Mucosa of descending colon (tissue), 3 donors: ENCODE results near the gene ID2. TPM values are rescaled to one million over a fixed set of nuclear protein-coding genes. Genes with fewer than 3 reads are reported as not detected.

Experiments used
- ATAC-seq: fragments of 200-7000 bp; cut with Tn5 transposase; one replicate; pipeline ENCODE4 v1.9.1; 2020; ENCODE audit warnings: mild to moderate bottlenecking, moderate library complexity
- DNase-seq, 3 donors: peaks; one replicate each; pipeline ENCODE4 v3.0.0-alpha.2; 2020
- H3K36me3 ChIP-seq: fragments of 200-600 bp; one replicate; pipeline ENCODE4 v1.8.0; 2021; ENCODE audit warnings: low read depth, mild to moderate bottlenecking
- H3K4me1 ChIP-seq: fragments of 200-600 bp; one replicate; pipeline ENCODE4 v1.8.0; 2021; ENCODE audit warnings: low read depth, mild to moderate bottlenecking
- H3K4me3 ChIP-seq: fragments of 200-600 bp; one replicate; pipeline ENCODE4 v1.8.0; 2021; ENCODE audit warnings: mild to moderate bottlenecking
- H3K9me3 ChIP-seq: fragments of 200-600 bp; one replicate; pipeline ENCODE4 v1.8.0; 2021; ENCODE audit warnings: mild to moderate bottlenecking
- intact Hi-C, 2 donors: fragments of 100-400 bp; cut with DNase I in 1 of 2; cut with micrococcal nuclease in 1 of 2; formaldehyde crosslinking; loops; one replicate each; pipeline versions ENCODE4 v1.11.0 to v1.11.1; 2022; cut with DNase I, micrococcal nuclease
- total RNA-seq, 3 donors: library from RNA; stranded (reverse); fragmentation: NEBNext Ultra II Directional in 2 of 3; extraction: Animal tissue kit (Norgen Biotek cat#: 25700) in 2 of 3; gene quantifications; one replicate each; pipeline versions ENCODE4 v1.2.1 to v1.2.4, GENCODE V29; 2021 to 2023
- TF ChIP-seq, protein P1 (sequence below): fragments of 200-600 bp; IDR thresholded peaks from one replicate; pipeline ENCODE4 v1.8.0; 2022; ENCODE audit warnings: antibody characterized with exemption, mild to moderate bottlenecking
- donor health status: DM: no; HTN: no; CAD: no; lungs with moderate emphysema.
- donor health status: DM: no; HTN: no; CAD: no.
- donor health status: DM: no; HTN: yes; CAD: no.

ID2 gene
- total RNA-seq, 3 donors from 2014 or later, result 97.4 to 190 (median 170) TPM

DNA sequence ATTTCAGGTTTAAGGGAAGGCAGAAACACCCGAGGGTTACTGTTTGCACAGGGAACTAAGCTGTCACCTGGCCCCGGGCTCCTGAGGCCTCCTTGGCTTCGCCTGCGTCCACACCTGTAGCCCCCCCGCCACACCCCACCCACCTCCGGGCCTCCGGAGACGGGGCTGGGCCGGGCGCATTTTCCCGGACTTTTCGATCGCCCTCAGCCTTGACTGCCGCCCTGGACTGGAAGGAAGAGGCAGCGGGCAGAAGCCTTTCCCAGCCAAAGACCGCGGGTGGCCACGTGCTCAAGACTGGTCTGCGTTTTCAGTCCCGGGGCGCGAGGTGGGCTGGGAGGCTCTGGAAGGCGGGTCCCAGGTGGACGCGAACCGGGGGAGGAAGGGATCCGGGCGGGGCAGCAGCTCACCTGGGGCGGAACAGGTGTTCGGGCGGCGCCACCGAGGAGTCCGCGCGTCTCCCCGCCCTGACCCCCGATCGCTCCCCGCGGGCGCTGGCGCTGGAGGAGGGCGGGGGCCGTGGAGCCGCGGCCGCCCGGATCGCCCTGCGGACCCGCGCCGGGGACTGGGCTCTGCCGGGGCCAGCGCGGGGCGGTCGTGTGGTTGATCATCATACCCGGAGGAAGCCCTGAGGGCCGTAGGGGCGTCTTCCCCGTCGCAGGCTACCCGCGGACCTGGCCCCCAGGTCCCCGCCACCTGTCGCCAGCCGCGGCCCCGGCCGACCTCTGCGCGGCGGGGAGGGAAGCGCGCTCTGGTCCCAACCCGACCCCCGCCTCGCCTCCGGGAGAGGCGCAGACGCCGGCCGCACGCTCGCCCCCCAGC is 3.2 kb downstream of the ID2 start:
- DNase-seq, result peak; percentile 85 to 91 (median 90)
- Histone ChIP-seq H3K4me1 (peaks cover 6% of the 10 kb centered on the region), H3K36me3 (no peaks in the 10 kb centered on the region), H3K9me3 (no peaks in the 10 kb centered on the region), H3K4me3 (peak overlapping the region; percentile 59)
- TF ChIP-seq, protein P1, sequence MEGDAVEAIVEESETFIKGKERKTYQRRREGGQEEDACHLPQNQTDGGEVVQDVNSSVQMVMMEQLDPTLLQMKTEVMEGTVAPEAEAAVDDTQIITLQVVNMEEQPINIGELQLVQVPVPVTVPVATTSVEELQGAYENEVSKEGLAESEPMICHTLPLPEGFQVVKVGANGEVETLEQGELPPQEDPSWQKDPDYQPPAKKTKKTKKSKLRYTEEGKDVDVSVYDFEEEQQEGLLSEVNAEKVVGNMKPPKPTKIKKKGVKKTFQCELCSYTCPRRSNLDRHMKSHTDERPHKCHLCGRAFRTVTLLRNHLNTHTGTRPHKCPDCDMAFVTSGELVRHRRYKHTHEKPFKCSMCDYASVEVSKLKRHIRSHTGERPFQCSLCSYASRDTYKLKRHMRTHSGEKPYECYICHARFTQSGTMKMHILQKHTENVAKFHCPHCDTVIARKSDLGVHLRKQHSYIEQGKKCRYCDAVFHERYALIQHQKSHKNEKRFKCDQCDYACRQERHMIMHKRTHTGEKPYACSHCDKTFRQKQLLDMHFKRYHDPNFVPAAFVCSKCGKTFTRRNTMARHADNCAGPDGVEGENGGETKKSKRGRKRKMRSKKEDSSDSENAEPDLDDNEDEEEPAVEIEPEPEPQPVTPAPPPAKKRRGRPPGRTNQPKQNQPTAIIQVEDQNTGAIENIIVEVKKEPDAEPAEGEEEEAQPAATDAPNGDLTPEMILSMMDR, result no peak
- intact Hi-C loops, result loop anchor here (2.0 to 10.0 kb wide), 4 partner anchors 58 to 1260 kb away; no protein-coding TSS in a partner anchor
- peak; percentile 59 for ATAC-seq

DNA sequence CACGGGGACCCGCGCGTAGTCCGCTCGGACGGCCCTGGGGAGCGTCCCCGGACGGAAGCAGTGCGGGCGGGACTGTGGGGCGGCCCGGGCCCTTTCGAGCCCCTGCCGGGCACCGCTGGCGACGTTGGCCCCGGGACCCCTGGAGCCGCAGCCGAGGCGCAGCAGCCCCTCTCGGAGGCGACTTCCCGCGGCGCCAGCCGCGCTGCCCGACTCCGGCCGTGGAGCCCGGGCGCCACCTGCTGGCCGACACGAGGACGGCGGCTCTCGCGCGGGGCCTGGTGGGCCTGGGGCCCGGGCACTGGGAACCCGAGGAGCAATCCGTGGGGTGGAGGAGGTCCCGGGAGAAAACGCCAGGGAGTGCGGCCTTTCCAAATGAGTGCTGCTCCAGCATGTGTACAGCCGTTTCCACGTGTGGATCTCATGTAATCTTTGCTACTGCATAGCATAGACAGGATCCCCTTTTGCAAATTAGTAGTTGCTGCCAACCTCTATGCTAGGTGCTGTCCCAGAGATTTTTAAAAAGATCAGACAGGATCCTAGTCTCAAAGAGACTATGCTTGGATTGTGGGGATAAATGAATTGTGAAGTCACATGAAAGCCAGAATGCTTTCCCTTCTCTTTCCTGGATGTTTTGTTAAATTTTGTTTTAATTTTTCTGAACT is 4.0 kb downstream of the ID2 start:
- Histone ChIP-seq H3K4me1 (peaks cover under 1% of the 10 kb centered on the region), H3K36me3 (no peaks in the 10 kb centered on the region), H3K4me3 (peak overlapping the region; percentile 59), H3K9me3 (no peaks in the 10 kb centered on the region)
- TF ChIP-seq, protein P1, result peak; percentile 96
- intact Hi-C loops, result loop anchor here (2.0 to 10.0 kb wide), 3 partner anchors 951 to 1261 kb away; no protein-coding TSS in a partner anchor
- DNase-seq (peak; percentile 78 to 90 (median 82)), ATAC-seq (peak; percentile 61)

DNA sequence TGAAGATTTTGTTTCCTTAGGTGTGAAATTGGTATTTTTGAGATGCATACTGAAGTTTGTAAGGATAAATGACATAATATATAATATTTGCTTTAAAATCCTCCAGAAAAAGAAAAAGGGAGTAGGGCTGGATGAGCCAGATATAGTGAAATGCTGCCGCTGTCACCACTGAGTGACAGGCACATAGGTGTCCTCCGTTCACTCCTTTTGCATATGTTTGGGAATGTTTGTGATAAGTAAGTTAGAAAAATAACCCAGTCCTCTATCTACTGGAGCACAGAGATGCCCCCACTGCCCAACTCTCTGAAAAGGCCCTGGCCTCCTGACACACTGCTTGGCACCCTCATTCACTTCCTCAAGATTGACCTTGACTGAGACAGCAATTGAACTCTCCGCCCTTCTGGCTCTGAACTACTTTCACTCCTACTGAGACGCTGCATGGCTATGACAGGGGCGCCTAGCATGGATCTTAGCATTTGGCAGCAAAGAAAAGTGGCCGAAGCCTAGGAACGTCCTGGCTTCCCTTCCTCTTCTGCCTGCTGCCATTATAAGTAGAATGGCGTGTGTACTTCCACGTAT is 10.1 kb downstream of the ID2 start:
- H3K4me1 ChIP-seq, result peaks cover 7% of the 10 kb centered on the region
- intact Hi-C loops, result loop anchor here in 1 of 2 donors (10.0 kb wide), 1 partner anchor 1487 kb away; no protein-coding TSS in a partner anchor
- TF ChIP-seq, protein P1, result no peak
- H3K4me3 ChIP-seq, result no peak overlapping the region
- ATAC-seq (peak; percentile 57), DNase-seq (peak in 1 of 3 donors; percentile 21)
- no peaks in the 10 kb centered on the region for H3K9me3 ChIP-seq
- H3K36me3 ChIP-seq, result no peaks in the 10 kb centered on the region

DNA sequence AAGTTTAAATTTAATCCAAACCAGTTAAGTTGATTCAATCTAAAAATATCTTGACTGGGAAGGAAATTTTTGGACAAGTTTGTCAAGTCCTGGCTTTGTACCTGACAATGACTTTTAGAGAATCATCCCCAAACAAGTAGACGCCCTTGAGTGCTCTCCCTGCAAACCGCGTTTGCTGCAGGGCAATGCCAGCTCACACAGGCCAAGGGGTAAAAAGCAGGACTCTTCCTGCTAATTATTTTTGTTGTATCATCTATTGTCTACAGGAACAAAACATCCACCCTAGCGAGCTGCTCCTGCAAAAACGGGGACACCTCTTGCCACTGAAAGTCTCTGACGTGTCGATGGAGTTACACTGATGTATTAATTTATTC is 10.9 kb downstream of the ID2 start:
- no peak for DNase-seq
- Histone ChIP-seq H3K4me3 (no peak overlapping the region), H3K4me1 (peaks cover 7% of the 10 kb centered on the region), H3K36me3 (no peaks in the 10 kb centered on the region), H3K9me3 (no peaks in the 10 kb centered on the region)
- ATAC-seq, result peak; percentile 33
- intact Hi-C loops, result loop anchor here in 1 of 2 donors (10.0 kb wide), 1 partner anchor 1488 kb away; no protein-coding TSS in a partner anchor
- TF ChIP-seq, protein P1, result no peak

DNA sequence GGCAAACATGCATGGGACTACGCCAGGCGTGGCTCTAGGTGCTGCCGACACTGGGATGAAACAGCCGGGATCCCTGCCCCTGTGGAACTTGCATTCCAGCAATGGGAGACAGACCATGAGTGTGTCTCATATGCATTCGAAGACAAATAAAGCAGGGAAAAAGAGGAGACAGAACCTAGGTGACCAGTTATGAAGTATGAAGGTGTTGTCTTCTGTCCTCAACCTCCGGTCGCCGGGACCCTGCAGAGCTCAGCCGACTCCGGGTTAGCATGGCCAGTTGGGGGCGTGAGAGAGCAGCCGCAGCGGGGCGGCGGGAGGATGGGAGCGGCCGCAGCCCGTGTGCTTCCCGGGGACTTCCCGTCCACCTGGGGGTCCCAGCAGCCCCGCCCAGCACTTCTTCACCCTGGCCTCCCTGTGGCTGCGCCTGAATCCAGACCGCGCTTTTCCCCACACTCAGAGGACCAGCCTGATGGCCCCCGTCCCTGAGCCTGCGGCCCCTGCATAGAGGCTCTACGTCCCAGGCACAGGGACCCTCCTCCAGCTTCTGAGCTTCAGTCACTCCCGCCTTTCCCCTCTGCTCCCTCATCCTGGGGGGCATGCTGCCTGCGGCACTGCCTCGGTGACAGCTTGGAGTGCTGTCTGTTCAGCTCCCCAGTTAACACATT is 11.4 kb downstream of the ID2 start:
- no peak overlapping the region for H3K4me3 ChIP-seq
- peak; percentile 95 for ATAC-seq
- H3K9me3 ChIP-seq, result no peaks in the 10 kb centered on the region
- no peaks in the 10 kb centered on the region for H3K36me3 ChIP-seq
- peaks cover 7% of the 10 kb centered on the region for H3K4me1 ChIP-seq
- TF ChIP-seq, protein P1, result peak; percentile 68
- peak; percentile 63 to 83 (median 75) for DNase-seq
- intact Hi-C loops, result loop anchor here in 1 of 2 donors (10.0 kb wide), 1 partner anchor 1488 kb away; no protein-coding TSS in a partner anchor
